Vagina (tissue), 2 donors: ENCODE measurements around the gene TM9SF2.

Source experiments
- CTCF ChIP-seq, 3 experiments: fragments of 450-650 bp in 2 of 3; fragments of 200-600 bp in 1 of 3; sonication (generic) in 1 of 3; IDR thresholded peaks; one replicate each; pipeline ENCODE4 v1.5.1; 2017 to 2019; ENCODE audit warnings: antibody characterized with exemption in 3 of 3, mild to moderate bottlenecking in 2 of 3, moderate library complexity in 2 of 3
- POLR2AphosphoS5 ChIP-seq, 2 donors: sonication (generic); formaldehyde crosslinking; IDR thresholded peaks; one replicate each; pipeline ENCODE4 v1.9.0; 2017; ENCODE audit warnings: antibody characterized with exemption in 2 of 2, mild to moderate bottlenecking in 2 of 2, low read depth in 1 of 2; ENCODE audit not compliant: insufficient read depth in 1 of 2

- no peak for TF ChIP-seq CTCF (IDR thresholded peaks at IDR 0.05)
- no peak for TF ChIP-seq POLR2AphosphoS5 (IDR thresholded peaks at IDR 0.05; ENCODE audit: insufficient read depth in 1 of 2, low read depth in 1 of 2)
These were observed 22.6 kb downstream of the TM9SF2 start for GRCh38 chr13:99523838-99524237.
